GM21723 (cell line): ENCODE results near the gene VAV2.
"Not testable (repeated sequence)": the region's sequence is repeated elsewhere in the genome, so short reads cannot be mapped to it uniquely, and the experiment has no call there.

Experiments
- ATAC-seq: cut with Tn5 transposase; IDR thresholded peaks from one replicate; pipeline ENCODE4 v1.9.1; 2021; ENCODE audit warnings: mild to moderate bottlenecking, moderate library complexity; ENCODE audit not compliant: unreplicated experiment

VAV2 gene

DNA sequence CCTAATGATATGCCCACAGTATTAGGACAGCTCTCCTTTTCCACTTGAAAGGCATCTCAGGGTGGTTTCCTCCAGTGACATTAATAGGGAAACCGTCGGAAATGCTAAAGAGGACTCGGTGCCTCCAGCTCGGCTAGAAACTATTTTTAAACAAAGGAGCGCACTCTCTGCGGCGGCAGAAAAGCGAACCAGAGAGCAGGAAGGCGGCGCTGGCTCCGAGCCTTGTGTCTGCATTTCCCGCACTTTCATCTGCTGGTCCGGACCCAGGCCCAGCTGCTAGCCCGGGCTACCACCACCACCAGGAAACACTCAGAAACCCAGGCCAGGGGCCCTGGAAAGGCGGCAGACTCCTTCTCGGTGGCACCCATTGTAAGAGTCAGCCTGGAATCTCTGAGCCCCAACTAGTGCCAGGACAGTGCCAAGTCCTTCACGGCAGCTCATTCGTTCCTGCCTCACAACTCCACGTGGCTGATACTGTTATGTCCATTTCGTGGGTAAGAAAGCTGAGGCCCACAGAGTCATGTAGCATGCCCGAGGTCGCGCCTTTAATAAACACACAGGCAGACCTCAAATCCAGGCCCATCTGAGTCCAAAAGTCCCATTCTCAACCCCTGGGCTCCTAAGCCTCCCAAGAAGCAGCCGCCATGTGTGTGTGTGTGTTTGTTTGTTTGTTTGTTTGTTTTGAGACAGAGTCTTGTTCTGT lies 73.9 kb downstream of the VAV2 start:
- no peak for ATAC-seq

DNA sequence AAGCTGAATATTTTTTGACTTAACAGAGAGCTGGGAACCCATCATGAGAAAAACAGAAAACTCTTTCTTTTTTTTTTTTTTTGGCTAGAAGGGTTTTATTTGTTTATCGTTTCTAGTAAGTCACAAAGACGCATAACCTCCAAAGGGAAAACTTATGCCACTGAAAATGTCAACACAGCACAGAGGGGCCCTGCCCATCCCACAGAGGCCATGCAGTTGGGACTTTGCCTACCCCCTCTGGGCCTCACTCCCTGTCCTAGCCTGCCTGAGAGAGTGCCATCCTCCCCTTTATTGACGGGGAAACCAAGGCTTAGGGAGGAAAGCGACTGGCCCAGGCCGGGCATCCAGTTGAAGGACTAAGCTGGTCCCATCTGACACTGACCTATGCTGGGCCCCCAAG lies 74.7 kb downstream of the VAV2 start:
- no peak for ATAC-seq

DNA sequence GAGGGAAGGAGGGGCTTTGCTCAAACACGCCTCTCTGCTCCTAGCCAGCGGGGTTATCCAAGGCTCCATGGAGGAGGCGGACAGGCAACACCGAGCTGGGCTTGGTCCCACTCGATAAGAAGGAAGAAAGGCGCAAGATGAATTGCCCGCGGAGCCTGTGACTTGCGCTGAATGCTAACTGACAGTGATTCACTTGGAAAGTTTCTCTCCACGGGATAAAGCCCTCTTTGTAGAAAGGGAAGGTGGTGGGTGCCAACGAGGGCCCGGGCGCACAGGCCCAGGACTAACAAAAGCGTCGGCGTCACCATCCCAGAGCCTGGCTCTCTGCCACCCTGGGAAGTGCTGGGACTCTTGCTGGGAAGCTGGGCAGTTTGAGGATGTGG lies 76.0 kb downstream of the VAV2 start:
- no peak for ATAC-seq

DNA sequence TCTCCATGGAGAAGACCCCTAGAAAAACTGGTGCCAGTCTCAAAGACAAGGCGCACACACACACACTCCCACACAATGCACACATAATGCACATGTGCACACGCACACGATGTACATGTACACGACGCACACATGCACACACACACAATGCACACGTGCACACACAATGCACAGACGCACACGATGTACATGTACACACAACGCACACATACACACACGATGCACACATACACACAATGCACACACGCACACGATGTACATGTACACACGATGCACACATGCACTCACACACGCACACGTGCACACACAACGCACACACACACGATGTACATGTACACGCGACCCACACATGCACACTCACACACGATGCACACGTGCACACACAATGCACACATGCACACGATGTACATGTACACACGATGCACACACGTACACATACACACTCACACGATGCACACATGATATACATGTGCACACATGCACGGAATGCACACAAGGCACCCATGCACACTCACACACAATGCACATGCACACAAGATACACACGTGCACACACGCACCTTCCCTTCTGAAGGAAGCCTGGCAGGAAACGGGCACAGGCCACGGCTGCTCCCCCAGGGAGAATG lies 76.5 kb downstream of the VAV2 start:
- no peak for ATAC-seq

DNA sequence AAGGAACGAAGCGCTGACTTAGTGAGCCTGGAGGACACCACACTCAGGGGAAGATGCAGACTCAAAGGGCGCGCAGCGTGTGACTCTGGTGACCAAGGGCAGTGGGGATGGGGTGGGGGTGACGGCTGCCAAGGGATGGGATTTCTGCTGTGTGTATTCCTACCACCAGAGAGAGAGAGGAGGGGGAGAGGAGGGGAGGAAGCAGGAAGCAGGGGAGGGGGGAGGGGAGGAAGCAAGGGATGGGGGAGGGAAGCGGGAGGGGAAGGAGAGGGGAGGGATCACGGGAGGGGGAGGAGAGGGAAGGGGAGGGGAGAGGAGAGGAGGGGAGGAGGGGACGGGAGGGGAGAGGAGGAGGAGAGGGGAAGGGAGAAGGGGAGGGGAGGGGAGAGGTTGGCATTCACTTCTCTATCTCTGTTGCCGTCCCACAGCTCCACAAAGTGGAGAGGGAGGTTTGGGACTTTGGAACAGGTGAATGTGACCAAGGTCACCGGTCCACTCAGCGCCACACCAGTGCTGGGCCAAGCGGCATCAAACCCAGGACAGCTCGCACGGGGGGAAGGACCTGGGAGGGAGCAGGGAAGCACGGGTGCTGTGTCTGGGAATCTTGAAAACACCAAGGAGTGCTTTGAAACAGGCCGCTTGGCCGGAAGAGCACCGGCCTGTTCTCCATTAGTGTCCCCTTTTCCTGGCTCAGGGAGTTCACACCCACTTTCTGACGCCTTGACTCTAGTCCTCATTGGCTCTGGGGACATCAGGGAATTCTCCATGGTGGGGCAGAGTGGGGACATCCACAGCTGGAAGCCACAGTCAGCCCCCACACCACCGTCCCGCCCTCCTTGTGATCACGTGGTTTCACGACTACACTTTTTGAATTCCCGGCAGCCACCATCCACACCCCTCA lies 77.4 kb downstream of the VAV2 start:
- ATAC-seq: no peak

DNA sequence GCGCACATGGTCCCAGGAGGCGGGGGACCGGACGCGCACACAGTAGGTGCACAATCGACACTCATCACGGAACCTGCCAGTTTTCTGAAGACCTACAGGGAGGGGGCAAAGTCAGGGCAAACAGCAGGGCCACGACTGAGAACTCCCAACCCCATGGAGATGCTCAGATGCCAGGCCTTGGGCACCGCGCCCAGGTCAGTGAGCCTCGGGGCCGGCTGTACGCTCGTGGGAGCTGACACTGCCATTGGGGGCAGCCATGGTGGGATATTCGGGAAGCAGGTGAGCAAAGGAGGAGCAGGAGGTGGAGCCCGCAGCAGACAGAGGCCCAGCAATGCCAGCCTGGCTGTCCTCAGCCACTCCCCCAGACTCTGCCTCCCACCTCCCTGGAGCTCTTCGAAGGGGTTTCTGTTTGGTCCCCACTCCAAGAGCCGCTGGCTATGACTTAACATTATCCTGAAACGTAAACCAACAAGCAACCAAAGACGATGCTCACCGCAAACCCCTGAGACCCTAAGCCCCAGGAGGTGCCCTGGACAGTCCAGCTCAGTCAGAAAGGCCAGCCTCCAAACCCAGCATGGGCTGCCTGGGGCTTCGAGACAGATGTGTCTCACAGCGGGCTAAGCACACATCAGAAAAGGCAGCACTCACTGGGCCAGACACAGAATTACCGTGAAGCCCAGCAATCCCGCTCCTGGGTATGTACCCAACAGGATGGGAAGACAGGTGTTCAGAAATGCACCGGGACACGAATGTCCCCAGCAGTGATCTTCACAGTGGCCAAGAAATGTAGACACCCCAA lies 78.4 kb downstream of the VAV2 start:
- no peak for ATAC-seq

DNA sequence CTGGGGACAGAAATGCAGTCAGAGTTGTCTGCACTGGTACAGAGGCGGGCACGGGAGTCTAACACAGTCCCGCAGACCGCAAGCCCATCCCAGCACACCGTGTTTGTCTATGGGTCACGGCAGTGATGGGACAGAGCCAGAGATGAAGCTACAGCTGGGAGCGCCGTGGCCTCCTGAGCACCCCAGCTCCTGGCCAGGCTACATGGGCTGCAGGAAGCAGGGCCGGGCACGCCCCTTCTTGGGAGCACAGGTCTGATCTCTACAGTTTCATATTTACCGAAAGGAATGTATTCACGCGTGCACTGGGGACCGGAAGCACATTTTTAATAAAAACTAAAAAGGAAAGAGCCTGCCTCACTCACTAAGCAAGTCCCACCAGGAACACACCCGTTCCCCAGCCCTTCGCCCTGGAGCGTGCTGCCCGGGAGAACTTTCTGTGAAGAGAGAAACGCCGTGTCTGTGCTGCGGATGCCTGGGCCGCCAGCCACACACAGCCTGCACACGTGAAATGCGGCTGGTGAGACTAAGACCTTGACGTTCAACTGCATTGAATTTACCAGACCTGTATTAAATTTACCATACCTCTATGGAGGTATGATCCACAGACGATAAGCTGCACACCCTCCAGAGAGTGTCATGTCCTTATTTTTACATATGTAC lies 81.1 kb downstream of the VAV2 start:
- ATAC-seq: no peak

DNA sequence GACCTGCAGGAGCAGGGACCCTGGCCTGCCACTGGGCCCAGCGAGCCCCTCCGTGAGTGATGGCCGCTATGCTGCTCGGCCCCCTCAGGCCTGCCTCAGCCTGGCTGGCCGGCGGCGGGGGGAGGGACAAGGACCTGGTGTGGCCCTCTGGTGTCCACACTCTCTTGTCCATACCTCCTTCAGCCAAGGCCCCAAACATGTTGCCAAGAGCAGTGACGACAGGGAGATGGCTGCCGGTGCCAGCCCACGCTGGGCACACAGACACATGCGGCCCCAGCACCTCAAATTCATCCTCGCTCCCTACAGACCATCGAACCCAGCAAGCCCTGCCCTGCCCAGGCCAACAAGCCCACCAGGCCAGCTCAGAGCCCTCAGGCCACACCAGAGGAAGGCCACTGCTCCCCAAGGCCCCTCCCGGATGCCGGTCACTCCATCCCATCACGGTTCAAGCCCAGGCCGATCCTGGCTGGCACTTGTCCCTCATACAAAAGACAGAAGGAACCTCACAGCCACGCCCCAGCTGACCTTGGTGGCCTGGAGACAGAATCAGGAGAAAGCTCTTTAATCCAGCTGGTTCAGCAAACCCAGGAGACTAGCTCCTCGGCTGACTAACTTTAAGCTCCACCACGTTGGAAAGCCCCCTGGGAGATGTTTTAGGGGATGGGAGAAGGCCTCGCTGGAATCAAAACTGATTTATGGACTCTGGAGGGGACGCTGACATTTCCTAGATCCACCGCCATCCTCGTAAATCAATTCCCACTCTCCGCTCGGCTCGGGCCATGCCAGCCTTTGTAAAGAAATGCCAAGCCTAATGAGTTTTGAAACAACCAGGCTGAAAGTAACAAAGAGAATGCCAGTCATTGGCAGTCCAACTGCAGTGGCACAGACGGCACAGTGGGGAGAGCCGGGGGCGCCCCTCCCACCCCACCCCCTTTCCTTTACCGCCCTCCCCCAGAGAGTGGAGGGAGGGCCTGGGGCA lies 84.9 kb downstream of the VAV2 start:
- ATAC-seq: no peak

DNA sequence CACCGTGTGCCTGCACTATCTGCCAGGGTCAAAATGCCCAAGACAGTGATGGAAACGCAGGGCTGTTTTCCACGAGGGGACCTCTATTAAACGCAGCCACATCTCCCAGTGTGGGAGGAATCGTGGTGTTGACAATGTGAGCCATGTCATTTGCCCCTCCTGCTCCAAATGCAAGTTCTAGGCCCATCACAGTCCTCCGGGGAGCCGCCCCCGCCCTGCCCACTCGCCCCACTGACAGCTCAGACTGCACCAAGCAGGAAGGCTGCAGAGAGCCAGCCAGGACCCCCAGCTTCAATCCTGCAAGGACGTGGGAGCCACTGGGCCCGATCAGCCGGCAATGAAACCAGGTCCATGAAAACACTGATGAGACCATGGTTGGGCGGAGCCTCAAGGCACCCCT lies 85.9 kb downstream of the VAV2 start:
- no peak for ATAC-seq

DNA sequence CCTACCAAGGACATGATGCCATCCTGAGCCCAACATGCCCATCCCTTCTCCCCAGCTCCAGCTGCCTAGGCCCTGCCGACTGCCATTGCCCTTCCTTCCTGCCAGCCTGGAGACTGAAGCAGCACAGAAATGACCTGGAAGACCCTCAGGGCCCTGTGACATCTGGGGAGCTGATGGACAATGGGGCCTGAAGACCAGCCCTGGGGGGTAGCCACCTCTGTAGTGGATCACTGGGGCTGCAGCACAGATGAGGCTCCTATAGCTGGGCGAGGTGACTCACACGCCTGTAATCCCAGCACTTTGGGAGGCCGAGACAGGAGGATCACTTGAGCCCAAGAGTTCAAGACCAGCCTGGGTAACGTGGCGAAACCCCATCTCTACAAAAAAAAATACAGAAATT lies 86.6 kb downstream of the VAV2 start:
- ATAC-seq: no peak

DNA sequence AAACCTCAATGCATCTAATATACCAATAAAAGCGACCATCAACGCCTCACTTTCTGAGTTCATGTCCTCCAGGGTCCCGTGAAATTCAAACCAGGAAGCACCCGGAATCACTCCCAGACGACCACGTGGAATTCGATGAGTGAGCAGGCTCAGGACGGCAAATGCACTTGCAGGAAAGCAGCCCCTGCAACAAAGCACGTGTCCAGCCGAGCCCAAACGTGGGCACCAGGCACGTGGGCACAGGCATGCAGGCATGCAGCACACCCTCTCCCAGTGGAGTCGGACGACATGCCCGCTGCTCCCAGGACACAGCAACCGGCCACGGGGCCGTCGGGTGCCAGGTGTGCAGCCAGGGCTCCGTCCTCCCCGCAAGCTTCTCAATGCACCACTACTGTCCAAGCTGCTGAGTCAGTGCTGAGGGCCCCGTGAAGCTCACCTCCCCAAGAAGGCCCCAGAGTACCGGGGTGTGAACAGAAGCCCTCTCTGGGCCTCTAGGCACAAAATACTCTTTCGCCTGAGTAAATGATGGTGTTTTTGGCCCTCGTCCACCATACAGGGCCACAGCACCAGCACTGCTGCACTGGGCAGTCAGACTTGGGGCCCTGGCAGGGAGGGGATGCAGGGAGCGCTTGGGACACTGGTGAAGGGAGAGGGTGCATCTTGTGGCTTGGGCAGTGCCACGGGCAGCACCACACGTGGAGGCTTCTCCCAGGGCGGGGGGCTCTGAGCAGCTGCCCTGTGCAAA lies 87.6 kb downstream of the VAV2 start:
- ATAC-seq: no peak

DNA sequence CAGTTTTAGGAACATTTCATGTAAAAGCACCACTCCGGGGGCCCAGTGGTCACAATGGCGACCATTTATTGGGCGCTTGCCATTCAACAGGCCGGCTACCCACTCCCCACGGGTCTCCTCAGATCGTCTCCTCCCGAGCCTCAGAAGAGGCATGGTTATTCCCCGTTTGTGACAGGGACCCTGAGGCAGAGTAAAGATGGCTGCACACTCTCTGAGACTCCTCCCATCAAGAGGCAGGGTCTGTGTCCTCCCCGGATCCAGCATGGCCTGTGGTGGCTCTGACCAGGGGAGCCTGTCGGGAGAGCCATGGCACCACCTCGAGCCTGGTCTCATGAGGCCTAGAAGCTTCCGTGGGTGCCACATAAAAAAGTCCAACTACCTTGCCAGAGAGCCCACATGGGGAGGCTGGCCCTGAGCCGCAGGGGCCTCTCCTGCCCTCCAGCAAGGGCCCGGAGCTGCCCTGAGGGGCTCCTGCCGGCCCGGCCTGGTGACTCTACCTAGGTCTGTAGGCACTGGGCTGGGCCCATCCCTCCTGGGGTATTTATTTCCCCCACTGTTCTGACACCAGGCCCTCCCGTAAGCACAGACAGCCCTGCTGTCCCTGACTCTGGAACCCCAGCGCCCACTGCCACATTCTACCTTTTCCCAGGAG lies 90.8 kb downstream of the VAV2 start:
- ATAC-seq: no peak

DNA sequence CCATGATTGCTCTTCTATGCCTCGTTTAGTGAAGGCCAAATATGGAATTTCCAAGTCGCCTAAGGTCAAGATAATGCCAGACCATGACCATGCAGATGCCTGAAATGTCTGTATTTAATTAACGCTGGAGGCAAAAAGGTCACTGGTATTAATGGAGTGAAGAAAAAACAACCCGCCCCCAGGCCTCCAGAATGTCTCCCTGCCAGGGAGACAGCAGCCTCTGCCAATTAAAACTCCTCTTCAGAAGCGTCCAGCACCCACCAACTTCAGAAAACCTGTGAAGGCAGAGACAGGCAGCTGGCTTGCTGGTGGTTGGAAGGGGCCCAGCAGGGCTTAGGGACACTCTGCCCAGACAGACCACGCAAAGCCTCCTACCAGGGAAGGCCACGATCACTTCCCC lies 94.4 kb downstream of the VAV2 start:
- no peak for ATAC-seq

DNA sequence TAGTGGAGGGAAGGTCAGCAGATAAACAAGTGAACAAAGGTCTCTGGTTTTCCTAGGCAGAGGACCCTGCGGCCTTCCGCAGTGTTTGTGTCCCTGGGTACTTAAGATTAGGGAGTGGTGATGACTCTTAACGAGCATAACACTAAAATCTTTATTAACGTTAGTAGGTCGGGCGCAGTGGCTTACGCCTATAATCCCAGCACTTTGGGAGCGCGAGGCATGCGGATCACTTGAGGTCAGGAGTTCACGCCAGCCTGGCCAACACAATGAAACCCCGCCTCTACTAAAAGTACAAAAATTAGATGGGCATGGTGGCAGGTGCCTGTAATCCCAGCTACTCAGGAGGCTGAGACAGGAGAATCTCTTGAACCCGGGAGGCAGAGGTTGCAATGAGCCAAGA lies 96.1 kb downstream of the VAV2 start:
- ATAC-seq: not testable (repeated sequence)

DNA sequence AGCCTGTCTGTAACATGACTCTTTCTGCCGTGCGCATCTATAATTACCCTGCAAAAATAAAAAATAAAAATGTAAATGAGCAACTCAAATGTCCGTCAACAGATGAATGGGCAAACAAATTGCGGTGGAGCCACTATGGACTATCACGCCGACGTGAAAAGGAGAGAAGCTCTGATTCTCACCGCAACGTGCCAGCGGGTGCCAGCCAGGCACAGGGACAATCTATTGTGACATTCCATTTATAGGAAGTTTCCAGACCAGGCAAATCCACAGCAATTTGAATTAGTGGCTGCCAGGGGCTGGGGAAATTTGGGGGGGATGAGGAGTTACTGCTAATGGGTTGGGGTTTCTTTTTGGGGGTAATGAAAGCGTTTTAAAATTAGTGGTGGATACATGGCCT lies 96.8 kb downstream of the VAV2 start:
- ATAC-seq: no peak

DNA sequence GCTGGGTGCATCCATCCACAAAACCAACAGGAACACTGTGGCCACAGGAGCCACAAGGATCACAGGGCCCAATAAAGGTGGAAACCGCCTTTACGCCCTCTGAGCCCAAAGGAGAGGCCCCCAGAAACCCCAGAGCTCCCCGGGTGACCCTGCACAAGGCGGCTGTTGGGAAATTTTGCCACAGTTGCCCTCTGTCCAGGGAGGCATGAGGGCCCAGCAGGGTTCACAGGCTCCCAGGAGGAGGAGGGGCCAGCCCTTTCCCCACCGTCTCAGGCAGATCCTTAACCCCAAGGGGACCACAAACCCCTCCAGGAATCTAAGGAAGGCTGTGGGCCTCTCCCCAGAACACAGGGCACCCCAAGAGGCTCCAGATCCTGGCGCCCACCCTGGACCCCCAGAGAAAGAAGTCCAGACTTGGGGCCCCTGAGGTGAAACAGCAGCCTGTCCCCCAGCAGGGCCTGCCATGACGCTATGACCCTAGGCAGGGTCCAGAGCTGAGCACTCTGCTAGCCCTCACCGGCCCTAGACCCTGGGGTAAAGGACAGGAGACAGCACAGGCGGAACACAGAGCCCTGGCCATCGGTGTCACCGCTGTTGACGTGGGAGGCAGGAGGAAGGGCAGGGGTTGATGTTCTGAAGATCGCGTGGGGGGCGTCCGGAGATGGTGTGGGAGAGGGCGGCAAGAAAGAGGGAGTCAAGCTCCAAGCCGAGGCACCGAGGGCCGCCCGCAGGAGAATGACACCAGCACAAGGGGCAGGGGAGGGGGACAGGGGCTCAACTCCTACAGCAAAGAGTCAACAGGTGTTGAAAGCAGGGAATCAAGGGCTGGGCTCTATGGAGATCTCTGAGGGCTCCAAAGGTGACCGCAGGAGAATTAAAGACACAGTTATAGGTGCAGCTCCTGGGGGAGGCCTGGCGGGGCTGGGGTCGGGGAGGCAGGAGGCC lies 97.5 kb downstream of the VAV2 start:
- no peak for ATAC-seq
